Brain pericyte (primary cell): ENCODE data around the gene CAMK4.
"Not testable (repeated sequence)": the region's sequence is repeated elsewhere in the genome, so short reads cannot be mapped to it uniquely, and the experiment has no call there.

Experiments used
- DNase-seq: peaks from one replicate; pipeline ENCODE4 v3.0.0-alpha.2; 2012; ENCODE audit warnings: low read depth, low spot score

The CAMK4 gene

DNA sequence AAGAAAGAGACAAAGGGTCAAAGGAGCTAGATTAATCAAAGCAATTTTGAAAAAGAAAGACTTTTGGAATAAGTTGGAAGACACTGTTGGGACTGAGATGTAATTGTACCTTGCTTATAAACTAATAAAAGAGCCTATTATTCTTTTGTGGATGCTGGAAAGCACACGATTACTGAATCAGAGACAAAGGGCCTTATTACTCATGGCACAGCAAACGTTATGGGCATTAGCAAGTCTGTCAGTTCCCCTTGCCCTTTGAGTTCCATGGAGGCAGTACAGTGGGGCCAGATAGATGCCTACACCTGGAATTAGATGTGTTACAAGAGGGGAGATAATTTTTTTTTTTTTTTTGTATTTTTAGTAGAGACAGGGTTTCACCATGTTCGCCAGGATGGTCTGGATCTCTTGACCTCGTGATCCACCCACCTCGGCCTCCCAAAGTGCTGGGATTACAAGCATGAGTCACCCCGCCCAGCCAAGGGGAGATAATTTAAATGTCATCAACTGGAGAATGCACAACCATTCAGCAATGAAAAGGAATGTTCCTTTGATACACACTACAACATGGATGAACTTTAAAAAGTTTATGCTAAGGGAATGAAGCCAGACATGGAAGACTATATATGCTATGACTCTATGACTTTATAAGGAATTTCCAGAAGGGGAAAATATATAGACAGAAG, 159.2 kb downstream of the CAMK4 start:
- no peak for DNase-seq

DNA sequence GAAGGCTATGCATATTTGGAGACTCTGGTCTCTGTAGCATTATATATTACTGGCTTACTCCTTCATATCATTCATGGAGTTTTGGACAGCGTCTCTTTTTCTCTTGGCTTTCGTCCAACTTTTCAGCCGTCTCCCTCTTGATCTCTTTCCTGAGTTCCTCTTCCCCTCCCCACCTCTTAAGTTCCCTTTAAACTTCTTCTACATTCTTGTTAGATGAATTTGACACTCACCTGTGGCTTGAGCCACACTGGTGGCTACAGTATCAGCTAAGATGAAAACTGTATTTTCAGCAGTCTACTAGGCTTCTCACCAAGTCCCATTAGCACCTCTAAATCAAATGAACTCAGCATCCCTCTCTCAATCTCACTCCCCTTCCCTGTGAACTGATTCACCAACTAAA, 160.0 kb downstream of the CAMK4 start:
- no peak for DNase-seq

DNA sequence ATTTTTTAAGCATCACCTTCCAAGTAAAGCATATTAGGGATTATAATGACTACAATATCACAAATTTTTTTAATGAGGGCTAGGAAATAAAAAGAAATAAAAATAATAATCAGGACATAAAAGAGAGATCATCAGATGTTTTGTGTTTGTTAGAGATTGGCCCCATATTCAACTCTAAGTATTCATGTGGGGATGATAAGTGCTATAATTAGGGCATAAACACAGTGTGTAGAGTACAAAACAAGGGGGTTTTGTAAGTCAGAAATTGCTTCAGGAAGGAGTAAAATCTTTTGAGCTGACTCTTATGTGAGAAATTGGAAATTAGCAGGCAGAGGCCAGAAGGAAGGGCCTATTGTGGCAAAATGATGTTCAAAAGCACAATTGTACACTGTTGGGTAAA, 160.9 kb downstream of the CAMK4 start:
- DNase-seq: no peak

DNA sequence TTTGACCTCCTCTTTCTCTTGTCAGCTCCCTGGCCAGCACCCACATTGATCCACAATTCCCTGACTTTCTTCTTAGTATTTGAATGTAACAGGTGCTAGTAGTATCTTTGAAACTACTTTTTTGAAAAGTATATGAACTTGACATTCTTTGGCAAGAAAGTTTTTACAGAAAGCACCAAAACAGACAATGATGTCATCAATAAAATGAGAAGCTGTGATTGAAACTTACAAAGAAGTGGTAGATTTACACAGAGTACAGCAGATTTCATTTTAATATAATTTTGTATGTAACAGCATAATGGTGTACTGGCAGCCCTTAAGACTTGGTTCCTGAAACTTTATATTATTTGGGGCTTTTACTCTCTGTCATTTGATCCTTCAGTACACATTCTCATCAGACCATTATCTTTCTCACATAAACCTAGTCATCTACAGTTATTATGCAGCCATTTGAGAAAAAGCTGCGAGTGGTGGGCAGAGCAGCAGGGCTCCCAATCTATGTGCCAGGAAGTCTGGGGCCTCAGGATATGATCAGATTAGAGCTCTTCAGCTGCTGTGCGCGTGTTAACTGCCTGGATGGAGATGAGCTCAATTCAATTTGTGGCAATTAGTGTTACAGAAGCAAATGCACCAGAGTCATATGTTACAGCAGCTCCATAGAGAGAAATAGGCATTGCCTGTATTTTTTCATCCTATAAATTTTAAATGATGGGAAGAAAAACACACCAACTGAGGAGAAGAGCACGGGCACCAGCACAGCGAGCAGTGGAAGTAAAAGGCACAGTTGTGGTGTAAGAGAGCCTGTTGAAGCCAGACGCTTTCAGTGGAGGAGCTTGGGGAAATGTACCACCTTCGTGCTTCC, 162.0 kb downstream of the CAMK4 start:
- no peak for DNase-seq

DNA sequence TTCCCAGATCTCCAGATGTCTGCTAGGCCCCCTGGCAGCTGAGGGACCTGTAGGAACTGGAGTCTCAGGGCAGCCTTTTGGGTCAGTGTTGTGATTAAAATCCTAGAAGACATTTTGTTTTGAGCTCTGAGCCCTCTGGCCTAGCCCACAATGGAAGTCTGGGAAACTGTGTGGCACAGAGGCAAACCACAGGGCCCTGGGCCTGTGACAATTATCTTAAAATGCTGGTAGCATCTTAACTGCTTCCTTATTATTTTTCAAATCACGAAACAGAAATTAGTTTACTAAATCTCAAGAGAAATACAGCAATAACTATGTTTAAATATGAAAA, 162.6 kb downstream of the CAMK4 start:
- no peak for DNase-seq

DNA sequence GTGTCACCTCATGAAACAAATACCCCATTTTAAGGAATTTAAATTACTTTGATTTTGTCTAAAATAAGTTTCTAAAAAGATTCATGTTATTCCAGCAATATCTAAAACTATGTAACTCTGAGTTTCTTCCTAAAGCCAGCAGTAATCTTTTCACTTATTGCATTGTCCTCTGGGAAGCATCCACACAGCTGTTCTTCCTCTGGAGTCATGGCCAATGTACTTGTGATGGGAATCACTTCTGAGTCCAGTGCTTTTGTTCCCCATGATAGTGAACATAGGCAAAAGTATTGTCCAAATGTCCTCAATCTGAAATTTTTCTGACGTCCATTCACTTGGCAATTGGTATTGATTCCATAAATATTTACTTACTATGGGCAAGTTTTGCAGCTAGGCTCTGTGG, 163.2 kb downstream of the CAMK4 start:
- DNase-seq: no peak

DNA sequence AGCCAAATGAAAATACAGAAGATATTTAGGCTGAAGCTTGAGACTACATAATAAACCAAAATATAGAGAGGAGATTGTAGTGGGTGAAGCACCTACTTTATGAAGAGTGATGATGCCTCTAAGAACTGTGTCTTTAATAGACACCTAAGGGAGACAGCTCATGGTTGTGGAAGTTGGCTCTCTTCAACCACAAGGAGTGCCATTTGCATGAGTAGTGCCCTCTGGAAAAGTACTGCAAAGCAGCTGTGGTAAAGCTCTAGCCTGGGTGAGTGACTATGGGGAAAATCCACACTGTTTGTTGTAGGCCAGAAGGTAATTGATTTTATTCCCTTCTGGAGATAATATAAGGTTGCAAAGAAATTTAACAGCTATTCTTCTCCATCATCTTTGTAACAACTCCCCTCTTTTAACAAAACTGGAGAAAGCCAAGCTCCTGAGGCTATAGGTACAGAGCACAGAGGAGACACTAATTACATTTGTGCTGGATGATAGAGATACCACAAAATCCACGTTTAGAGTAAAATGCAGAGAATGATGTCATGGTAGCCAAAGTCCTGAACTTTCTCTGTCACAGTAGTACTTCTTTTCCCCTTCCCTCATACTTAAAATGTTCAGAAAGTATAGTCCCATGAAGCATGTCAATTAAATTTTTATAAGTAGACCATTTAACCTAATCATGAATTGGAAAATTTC, 165.4 kb downstream of the CAMK4 start:
- no peak for DNase-seq

DNA sequence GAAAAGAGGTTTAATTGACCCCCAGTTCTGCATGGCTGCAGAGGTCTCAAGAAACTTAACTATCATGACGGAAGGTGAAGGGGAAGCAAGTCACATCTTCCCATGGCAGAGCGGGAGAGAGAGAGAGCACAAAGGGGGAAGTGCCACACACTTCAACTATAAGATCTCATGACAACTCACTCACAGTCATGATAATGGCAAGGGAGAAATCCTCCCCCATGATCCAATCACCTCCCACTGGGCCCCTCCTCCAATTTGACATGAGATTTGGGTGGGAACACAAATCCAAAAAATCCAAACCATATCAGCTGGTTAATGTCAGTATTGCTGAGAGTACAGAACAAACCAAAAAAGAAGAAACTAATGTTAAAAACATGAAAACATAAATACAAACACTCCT, 168.0 kb downstream of the CAMK4 start:
- no peak for DNase-seq

DNA sequence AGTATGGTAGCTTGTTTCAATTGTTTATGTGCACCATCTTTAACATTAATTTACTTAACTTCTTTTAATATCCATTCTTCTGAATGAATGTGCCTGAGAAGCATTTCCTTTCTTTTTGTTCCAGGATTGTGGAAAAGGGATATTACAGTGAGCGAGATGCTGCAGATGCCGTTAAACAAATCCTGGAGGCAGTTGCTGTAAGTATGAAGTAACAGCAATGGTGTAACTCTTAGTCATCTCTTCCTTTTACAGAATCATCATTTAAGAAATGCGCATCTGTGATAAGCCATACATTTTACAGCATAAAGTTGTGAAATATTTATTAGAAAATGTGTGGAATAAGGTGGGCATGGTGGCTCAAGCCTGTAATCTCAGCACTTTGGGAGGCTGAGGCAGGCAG, 170.4 kb downstream of the CAMK4 start:
- no peak for DNase-seq

DNA sequence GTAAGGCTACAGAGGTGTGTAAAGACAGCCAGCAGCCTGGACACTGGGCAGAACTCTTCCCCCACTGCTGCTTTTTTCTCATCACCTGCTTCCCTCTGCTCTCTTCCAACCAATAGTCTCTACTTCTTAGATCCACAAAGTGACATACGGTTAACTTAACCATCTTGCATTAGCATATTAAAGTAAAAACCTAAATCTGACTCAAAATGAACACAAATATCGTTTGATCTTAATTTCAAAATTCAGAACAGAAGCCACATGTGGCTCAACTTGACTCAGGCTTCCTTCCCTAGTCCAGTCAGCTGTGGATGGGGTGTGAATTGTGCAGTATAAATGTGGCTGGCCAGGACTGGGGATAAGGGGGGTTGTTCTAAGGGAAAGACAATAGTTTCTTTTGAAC, 173.8 kb downstream of the CAMK4 start:
- no peak for DNase-seq

DNA sequence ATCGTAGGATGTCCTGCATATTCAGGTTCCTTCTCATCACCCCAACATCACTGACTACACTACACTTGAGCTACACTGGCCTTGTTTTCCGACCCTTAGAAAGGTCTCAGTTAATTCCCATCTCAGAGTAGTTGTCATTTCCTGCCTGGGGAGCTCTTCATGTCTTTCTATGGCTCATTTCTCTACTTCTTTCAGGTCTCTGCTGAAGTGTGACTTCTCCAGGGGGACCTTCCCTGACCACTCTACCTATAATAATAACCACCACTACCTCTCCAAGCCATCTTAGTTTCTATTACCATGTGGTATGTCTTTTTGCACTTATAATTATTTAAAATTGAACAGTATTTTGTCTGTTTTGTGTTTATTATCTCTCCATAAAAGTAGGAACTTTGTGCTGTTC, 174.9 kb downstream of the CAMK4 start:
- no peak for DNase-seq

DNA sequence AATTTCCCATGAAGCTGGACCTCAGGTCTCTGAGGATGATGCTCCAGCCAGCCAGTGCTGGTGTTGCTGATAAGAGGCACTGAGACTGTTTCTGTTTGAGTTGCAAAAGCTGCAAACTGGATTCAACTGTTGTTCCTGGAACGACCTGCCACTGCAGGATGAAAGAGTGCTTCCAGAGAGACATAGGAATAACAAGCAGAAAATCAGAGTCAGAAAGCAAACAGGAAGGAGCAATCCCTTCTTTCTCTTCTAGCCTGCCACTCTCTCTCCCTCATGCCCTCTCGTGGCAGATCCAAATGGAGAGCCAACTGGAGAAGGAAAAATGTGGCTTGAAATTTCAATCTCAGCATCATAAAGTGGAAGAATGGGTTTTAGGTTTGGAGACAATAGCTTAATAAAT, 177.7 kb downstream of the CAMK4 start:
- no peak for DNase-seq

DNA sequence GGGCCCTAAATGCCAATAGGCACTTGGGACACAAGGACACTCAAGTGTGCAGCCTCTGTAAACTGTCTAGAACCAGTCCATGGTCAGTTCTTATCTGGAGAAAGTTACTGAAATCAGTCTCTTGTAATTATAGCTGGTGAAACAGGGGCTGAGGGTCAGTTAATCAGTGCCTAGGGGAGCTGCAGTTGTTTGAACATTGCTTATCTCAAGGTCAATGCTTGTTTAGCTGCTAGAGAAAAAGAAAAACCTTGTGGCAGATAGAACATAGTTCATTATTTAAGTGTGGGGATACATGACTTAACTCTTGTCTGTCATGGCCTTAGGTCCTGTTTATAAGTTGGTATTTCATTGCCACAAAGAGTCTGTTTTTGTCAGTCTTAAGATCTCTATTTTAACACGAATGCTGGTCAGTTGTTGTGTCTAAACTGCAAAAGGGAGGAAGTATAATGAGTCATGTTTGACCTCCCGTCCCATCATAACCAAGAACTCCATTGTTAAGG, 180.1 kb downstream of the CAMK4 start:
- DNase-seq: no peak

DNA sequence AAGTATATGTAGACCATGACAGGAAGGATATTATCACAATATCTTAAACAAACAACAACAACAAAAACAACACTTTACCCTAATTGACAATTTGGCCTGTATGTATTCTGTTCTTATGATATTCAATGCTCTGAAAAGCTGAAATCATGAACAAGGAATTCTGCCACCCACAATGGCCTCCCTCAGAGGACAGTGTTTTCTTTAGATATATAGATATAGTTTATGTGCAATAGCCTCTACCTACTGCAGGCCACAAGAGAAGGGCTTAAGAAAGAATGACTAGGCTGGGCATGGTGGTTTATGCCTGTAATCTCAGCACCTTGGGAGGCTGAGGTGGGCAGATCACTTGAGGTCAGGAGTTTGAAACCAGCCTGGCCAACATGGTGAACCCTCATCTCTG, 183.4 kb downstream of the CAMK4 start:
- DNase-seq: no peak

DNA sequence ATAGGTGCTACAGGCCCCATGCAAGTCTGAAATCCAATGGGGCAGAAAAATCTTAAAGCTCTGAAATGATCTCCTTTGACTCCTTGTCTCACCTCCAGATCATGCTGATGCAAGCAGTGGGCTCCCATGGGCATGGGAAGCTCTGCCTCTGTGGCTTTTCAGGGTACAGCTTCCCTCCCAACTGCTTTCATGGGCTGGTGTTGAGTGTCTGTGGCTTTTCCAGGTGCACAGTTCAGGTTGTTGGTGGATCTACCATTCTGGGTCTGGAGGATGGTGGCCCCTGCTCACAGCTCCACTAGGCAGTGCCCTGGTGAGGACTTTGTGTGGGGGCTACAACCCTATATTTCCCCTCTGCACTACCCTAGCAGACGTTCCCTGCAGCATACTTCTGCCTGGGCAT, 184.6 kb downstream of the CAMK4 start:
- DNase-seq: no peak

DNA sequence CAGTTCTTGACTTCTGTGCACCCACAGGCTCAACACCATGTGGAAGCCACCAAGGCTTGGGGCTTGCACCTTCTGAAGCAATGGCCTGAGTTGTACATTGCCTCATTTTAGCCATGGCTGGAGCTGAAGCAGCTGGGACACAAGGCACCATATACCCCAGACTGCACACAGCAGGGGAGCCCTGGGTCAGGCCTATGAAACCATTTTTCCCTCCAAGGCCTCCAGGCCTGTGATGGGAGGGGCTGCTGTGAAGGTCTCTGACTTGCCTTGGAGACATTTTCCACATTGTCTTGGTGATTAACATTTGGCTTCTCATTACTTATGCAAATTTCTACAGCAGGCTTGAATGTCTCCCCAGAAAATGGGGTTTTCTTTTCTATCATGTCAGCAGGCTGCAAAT, 185.1 kb downstream of the CAMK4 start:
- not testable (repeated sequence) for DNase-seq

DNA sequence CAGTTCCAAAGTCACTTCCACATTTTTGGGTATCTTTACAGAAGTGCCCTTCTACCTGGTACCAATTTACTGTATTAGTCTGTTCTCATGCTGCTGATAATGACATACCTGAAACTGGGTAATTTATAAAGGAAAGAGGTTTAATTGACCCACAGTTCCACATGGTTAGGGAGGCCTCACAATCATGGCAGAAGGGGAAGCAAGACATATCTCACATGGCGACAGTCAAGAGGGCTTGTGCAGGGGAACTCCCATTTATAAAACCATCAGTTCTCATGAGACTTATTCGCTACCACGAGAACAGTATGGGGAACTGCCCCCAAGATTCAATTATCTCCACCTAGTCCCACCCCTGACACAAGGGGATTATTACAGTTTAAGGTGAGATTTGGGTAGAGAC, 185.9 kb downstream of the CAMK4 start:
- DNase-seq: not testable (repeated sequence)

DNA sequence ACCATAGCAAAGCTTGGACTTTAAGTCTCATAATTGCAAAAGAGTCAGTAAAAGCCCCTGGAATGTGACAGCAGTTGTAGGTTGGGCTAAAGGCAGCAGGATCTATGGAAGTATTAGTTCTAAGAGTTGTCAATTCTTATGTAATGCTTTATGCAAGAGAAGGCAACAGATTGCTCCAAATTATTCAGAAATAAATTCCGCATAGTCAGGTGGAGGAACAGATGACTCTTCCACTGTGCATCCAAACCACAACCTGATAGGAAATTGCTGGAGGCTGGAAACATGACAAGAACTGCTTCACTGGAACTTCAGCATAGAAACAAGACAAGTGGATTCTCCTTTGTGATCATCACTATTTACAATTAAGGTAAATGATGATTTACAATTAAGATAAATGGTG, 187.1 kb downstream of the CAMK4 start:
- no peak for DNase-seq

DNA sequence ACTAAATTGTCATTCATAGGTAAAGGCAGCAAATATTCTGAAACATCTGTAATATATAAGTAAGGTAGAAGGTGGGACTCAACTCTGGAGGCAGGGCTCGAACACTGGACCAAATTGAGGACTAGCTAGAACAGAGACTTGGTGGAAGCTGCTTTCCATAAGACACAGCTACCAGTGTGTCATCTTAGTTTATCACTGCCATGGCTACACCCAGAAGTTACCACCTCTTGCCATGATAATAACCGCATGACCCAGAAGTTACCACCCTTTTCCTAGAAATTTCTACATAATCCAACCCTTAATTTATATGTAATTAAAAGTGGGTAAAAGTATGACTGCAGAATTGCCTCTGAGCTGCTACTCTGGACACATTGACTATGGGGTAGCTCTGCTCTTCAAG, 188.4 kb downstream of the CAMK4 start:
- no peak for DNase-seq

DNA sequence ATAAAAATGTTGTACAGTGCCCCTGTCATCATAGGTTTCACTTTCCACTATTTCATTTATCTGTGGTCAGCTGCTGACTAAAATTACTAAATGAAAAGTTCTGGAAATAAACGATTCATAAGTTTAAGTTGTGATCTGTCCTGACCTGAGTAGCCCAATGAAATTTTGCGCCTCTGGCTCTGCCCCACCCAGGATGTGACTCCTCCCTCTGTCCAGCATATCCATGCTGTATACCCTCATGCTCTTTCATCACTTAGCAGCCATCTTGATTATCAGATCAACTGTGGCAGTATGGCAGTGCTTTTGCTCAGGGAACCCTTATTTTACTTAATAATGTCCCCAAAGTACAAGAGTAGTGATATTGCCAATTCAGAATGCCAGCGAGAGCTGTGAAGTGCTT, 190.9 kb downstream of the CAMK4 start:
- DNase-seq: no peak

DNA sequence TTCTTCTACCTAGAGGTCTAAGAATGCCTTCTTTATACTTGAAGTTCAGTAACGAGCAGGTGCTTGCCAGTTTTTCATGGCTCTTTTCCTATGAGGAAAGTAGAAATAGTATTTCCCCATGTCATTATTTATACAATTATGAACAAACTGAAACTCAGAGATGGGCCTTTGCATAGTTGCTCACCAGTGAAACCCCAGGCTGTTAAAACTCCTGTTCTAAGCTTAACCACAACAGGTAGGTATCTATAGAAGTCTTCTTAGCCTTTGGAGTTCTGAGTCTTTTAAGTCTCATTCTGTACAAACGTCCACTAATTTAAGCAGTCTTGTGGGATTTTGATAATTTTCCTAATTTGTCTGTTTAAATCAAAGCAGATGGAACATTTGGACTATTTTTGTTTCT, 198.1 kb downstream of the CAMK4 start:
- no peak for DNase-seq
